ENCODE data around the gene TBL3. TPM values are rescaled to one million over a fixed set of nuclear protein-coding genes. Genes with fewer than 3 reads are reported as not detected.

The TBL3 gene
- total and polyA plus RNA-seq, 2 donors (not counting 1 experiment from before 2014, with no cell fraction given): 31.9 to 52.2 TPM

DNA sequence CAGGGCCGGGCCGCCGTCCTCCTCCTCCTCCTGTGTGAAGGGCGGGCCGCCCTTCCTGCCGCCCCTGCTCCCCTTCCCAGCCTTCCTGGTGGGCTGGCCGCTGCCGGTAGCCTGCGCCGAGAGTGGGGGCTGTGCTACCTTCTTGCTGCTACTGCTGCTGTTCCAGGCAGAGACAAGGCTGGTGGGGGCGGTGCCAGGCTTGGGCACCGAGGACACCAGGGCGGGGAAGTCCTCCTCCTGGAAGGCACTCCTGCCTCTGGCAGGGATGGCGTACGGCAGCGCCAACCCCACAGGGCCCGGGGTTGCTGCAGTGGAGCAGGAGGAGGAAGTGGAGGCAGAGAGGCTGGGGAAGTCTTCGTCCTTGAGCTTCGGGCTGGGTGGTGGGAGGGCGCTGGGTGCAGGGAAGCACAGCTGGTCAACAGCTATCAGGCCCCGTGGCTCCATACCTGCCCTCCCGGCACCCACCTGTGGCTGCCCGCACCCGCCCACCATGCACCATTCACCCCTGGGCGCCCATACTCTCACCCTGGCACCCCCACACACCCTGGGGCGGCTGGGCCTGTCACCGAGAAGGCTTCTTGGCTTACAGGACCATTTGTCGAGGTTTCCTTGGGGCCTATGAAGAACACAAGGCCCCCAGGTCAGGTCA, 28.1 kb downstream of the TBL3 start:
- WGBS (ENCODE audit: insufficient coverage): 98% methylated on average over 24 of the region's 28 CpGs
- Histone ChIP-seq H3K9ac (ENCODE audit: low read length) (no peak overlapping the region), H3K27ac (ENCODE audit: low read length in 2 of 2) (no peak overlapping the region), H3K9me3 (ENCODE audit: control extremely low read depth in 1 of 3, control insufficient read depth in 2 of 3, insufficient read depth in 1 of 3, low read length in 2 of 3) (no peaks in the 10 kb centered on the region), H3K4me2 (replicated peaks; ENCODE audit: low read depth, low read length, poor library complexity, severe bottlenecking) (no peak overlapping the region), H4K20me1 (ENCODE audit: control insufficient read depth, insufficient read depth, low read length, poor library complexity, severe bottlenecking) (peaks cover 46% of the 10 kb centered on the region), H3K79me2 (ENCODE audit: control insufficient read depth, insufficient read depth, low read length) (peaks cover 28% of the 10 kb centered on the region), H2AFZ (ENCODE audit: insufficient read depth, low read depth, low read length, poor library complexity, severe bottlenecking) (no peak overlapping the region), H3K27me3 (replicated peaks in 1 of 4; ENCODE audit: control extremely low read depth in 1 of 4, control insufficient read depth in 3 of 4, insufficient read depth in 4 of 4, low read length in 3 of 4) (no peaks in the 10 kb centered on the region), H3K36me3 (replicated peaks in 1 of 2; ENCODE audit: control extremely low read depth in 1 of 2, control insufficient read depth in 1 of 2, extremely low read depth in 1 of 2, insufficient read depth in 2 of 2, low read length in 1 of 2) (peaks cover 0 to 49% of the 10 kb centered on the region in 2 experiments), H3K4me3 (ENCODE audit: control extremely low read depth in 1 of 5, extremely low read depth in 1 of 5, insufficient read depth in 1 of 5, low read depth in 2 of 5, low read length in 4 of 5) (no peak overlapping the region), H3K4me1 (ENCODE audit: control insufficient read depth in 2 of 2, insufficient read depth in 2 of 2, low read length in 2 of 2) (peaks cover 6 to 11% of the 10 kb centered on the region in 2 donors)
- ChIA-PET CTCF (interaction anchor here (1.1 kb wide), 1 partner anchor 501 kb away, joined by 3 read pairs; no protein-coding TSS in a partner anchor), POLR2A (interaction anchor here (0.5 kb wide), 1 partner anchor 156 kb away, joined by 4 read pairs; no protein-coding TSS in a partner anchor)
- no peak overlapping the region for H3K4me3 Mint-ChIP-seq
- H3K27me3 Mint-ChIP-seq: no peaks in the 10 kb centered on the region
- ATAC-seq (ENCODE audit: low read depth): no peak
- intact Hi-C loops (cut with micrococcal nuclease): loop anchor here (10.0 kb wide), 1 partner anchor 55 kb away; the partner anchor contains the start of gene MSRB1
- no peaks in the 10 kb centered on the region for H3K9me3 Mint-ChIP-seq (ENCODE audit: insufficient read depth)
- peaks cover 10% of the 10 kb centered on the region for H3K4me1 Mint-ChIP-seq
- H3K27ac Mint-ChIP-seq: no peak overlapping the region
- DNase-seq: no peak
- TF ChIP-seq, protein P1, sequence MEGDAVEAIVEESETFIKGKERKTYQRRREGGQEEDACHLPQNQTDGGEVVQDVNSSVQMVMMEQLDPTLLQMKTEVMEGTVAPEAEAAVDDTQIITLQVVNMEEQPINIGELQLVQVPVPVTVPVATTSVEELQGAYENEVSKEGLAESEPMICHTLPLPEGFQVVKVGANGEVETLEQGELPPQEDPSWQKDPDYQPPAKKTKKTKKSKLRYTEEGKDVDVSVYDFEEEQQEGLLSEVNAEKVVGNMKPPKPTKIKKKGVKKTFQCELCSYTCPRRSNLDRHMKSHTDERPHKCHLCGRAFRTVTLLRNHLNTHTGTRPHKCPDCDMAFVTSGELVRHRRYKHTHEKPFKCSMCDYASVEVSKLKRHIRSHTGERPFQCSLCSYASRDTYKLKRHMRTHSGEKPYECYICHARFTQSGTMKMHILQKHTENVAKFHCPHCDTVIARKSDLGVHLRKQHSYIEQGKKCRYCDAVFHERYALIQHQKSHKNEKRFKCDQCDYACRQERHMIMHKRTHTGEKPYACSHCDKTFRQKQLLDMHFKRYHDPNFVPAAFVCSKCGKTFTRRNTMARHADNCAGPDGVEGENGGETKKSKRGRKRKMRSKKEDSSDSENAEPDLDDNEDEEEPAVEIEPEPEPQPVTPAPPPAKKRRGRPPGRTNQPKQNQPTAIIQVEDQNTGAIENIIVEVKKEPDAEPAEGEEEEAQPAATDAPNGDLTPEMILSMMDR (IDR thresholded peaks at IDR 0.05): no peak
- TF ChIP-seq EZH2 (IDR thresholded peaks at IDR 0.05; ENCODE audit: borderline replicate concordance, insufficient read depth, low read depth, low read length, poor library complexity, severe bottlenecking): no peak

- H2AFZ ChIP-seq (ENCODE audit: insufficient read depth, low read depth, low read length, poor library complexity, severe bottlenecking): no peak overlapping the region
- H3K79me2 ChIP-seq (ENCODE audit: control insufficient read depth, insufficient read depth, low read length): peaks cover 38% of the 10 kb centered on the region
- no peak overlapping the region for H3K9ac ChIP-seq (ENCODE audit: low read length)
- H3K27ac ChIP-seq (ENCODE audit: low read length in 2 of 2): no peak overlapping the region
- intact Hi-C loops (cut with micrococcal nuclease): no loop called here
- peaks cover 56% of the 10 kb centered on the region for H4K20me1 ChIP-seq (ENCODE audit: control insufficient read depth, insufficient read depth, low read length, poor library complexity, severe bottlenecking)
- no peaks in the 10 kb centered on the region for H3K9me3 ChIP-seq (ENCODE audit: control extremely low read depth in 1 of 3, control insufficient read depth in 2 of 3, insufficient read depth in 1 of 3, low read length in 2 of 3)
- no peak overlapping the region for H3K4me2 ChIP-seq (replicated peaks; ENCODE audit: low read depth, low read length, poor library complexity, severe bottlenecking)
- H3K4me3 ChIP-seq (ENCODE audit: control extremely low read depth in 1 of 5, extremely low read depth in 1 of 5, insufficient read depth in 1 of 5, low read depth in 2 of 5, low read length in 4 of 5): no peak overlapping the region
- Mint-ChIP-seq H3K27ac (no peak overlapping the region), H3K9me3 (ENCODE audit: insufficient read depth) (no peaks in the 10 kb centered on the region), H3K4me1 (peaks cover 16% of the 10 kb centered on the region), H3K27me3 (no peaks in the 10 kb centered on the region), H3K4me3 (no peak overlapping the region)
- H3K4me1 ChIP-seq (ENCODE audit: control insufficient read depth in 2 of 2, insufficient read depth in 2 of 2, low read length in 2 of 2): peaks cover 12 to 19% of the 10 kb centered on the region in 2 donors
- peaks cover 0 to 49% of the 10 kb centered on the region in 2 experiments for H3K36me3 ChIP-seq (replicated peaks in 1 of 2; ENCODE audit: control extremely low read depth in 1 of 2, control insufficient read depth in 1 of 2, extremely low read depth in 1 of 2, insufficient read depth in 2 of 2, low read length in 1 of 2)
- no peaks in the 10 kb centered on the region for H3K27me3 ChIP-seq (replicated peaks in 1 of 4; ENCODE audit: control extremely low read depth in 1 of 4, control insufficient read depth in 3 of 4, insufficient read depth in 4 of 4, low read length in 3 of 4)
- POLR2A ChIA-PET: no interaction called here
- 98% methylated on average over 14 of the region's 19 CpGs for WGBS (ENCODE audit: insufficient coverage)
- no peak for TF ChIP-seq EZH2 (IDR thresholded peaks at IDR 0.05; ENCODE audit: borderline replicate concordance, insufficient read depth, low read depth, low read length, poor library complexity, severe bottlenecking)
- TF ChIP-seq, protein P1 (IDR thresholded peaks at IDR 0.05): no peak
- DNase-seq (no peak), ATAC-seq (ENCODE audit: low read depth) (no peak)
- CTCF ChIA-PET: interaction anchor here (1.1 kb wide), 1 partner anchor 500 kb away, joined by 3 read pairs; no protein-coding TSS in a partner anchor
These were observed 29.2 kb downstream of the TBL3 start for GRCh38 chr16:2001035-2001434.
